ENCODE data around the gene ATP10A.

DNA sequence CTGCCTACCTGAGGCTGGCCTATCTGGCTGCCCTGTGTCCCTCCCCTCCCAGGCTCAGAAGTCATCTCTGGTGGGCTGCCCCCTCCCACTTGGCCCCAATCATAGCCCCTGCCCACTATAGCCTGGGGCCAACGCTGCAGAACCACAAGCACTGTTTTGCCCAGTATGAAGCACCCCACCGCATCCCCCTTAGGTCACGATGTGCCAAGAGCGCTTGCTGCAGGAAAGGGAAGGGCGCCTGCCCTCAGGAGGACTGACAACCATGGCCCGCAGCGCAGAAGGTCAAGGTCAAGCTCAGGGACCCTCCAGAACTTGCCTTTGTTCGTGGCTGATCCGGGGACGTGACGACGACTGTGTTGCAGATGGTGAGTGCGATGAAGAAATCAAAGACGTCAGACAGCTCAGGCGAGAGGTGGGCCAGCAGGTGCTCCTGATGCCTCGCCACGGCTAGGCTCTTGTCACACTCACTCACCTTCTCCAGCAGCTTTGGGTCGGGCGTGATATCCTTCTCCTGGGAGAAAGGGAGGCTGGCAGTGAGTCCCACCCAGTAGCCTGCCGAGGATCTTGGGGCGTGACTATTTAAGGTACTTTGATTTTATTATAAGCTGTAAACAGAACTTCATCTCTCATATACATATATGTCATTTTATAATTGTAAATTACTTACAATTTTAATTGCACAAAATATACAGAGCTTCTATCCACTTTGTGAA, 146.6 kb downstream of the ATP10A start:
- TF ChIP-seq POLR2A (IDR thresholded peaks at IDR 0.05) (no peak), EP300 (IDR thresholded peaks at IDR 0.05) (no peak)
- TF ChIP-seq, protein P1, sequence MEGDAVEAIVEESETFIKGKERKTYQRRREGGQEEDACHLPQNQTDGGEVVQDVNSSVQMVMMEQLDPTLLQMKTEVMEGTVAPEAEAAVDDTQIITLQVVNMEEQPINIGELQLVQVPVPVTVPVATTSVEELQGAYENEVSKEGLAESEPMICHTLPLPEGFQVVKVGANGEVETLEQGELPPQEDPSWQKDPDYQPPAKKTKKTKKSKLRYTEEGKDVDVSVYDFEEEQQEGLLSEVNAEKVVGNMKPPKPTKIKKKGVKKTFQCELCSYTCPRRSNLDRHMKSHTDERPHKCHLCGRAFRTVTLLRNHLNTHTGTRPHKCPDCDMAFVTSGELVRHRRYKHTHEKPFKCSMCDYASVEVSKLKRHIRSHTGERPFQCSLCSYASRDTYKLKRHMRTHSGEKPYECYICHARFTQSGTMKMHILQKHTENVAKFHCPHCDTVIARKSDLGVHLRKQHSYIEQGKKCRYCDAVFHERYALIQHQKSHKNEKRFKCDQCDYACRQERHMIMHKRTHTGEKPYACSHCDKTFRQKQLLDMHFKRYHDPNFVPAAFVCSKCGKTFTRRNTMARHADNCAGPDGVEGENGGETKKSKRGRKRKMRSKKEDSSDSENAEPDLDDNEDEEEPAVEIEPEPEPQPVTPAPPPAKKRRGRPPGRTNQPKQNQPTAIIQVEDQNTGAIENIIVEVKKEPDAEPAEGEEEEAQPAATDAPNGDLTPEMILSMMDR (IDR thresholded peaks at IDR 0.05) = no peak
